ENCODE data around the gene MAP3K8. TPM values are rescaled to one million over a fixed set of nuclear protein-coding genes. Genes with fewer than 3 reads are reported as not detected.

MAP3K8 gene
- total and polyA plus RNA-seq, 9 of the 15 experiments (the other 6 are each of a cell fraction or from before 2014, with no cell fraction given), result 6.9 to 23.6 (median 13.6) TPM

DNA sequence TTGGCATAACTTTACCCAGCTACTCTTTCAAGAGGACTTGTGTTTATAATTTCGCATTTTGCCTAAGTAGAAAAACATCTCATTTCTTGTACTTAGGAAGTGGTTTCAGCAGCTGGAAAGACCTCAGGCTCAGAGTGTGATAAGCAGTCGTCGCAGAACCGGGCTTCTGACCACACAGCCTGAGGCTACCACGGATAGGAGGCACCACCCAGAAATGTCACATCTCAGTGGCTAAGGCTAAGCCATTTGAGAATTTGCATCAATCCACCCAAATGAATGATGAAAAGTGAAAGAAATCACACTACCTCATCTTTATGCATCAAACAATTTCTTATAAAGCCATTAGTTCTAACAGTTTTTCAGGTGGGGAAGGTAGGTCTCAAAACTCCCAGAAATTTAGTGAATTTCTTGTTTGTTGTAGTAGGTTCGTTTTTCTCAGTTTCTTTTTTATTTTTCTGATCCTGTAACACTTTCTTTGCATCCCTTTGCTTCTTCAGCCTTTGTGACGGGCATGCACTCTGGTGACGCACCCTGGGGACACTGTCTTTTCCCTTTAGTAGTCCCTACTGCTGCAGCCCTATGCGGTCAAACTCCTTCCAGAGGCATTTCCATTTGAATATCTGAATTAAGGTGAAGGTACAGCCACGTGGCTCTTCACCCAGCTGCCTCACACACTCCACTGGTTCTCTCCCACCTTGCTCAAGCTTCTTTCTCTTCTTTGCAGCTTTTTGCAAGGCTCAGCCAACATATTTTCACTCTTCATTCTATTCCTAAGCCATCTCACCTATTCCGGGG is 68.5 kb downstream of the MAP3K8 start (continued):
- TF ChIP-seq HBP1 (CRISPR knock-in tag; IDR thresholded peaks at IDR 0.05) (no peak), ZNF583 (CRISPR knock-in tag; IDR thresholded peaks at IDR 0.05) (no peak), TBP (optimal IDR thresholded peaks at IDR 0.05; ENCODE audit: low read depth, low read length) (peak; percentile 18), ZBTB49 (CRISPR knock-in tag; IDR thresholded peaks at IDR 0.05; ENCODE audit: borderline replicate concordance) (no peak), BDP1 (IDR thresholded peaks at IDR 0.05; ENCODE audit: insufficient read depth, insufficient read length) (no peak), KDM5B (IDR thresholded peaks at IDR 0.05; ENCODE audit: insufficient replicate concordance, low read depth, low read length) (no peak), SRSF3 (IDR thresholded peaks at IDR 0.05; ENCODE audit: insufficient read depth, low read length) (no peak), DIDO1 (tag; IDR thresholded peaks at IDR 0.05; ENCODE audit: low read depth) (no peak), HNRNPL (IDR thresholded peaks at IDR 0.05; ENCODE audit: low read depth, low read length) (no peak), ZNF395 (CRISPR knock-in tag; IDR thresholded peaks at IDR 0.05) (no peak), NFE2 (IDR thresholded peaks at IDR 0.05; ENCODE audit: low read depth) (no peak), HDAC8 (tag; IDR thresholded peaks at IDR 0.05) (no peak), CGGBP1 (CRISPR knock-in tag; IDR thresholded peaks at IDR 0.05) (no peak)
- TF ChIP-seq, protein P1, sequence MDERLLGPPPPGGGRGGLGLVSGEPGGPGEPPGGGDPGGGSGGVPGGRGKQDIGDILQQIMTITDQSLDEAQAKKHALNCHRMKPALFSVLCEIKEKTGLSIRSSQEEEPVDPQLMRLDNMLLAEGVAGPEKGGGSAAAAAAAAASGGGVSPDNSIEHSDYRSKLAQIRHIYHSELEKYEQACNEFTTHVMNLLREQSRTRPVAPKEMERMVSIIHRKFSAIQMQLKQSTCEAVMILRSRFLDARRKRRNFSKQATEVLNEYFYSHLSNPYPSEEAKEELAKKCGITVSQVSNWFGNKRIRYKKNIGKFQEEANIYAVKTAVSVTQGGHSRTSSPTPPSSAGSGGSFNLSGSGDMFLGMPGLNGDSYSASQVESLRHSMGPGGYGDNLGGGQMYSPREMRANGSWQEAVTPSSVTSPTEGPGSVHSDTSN (CRISPR knock-in tag; IDR thresholded peaks at IDR 0.05; ENCODE audit: low read depth), result no peak
- TF ChIP-seq, protein P1 (tag; conservative IDR thresholded peaks at IDR 0.05; ENCODE audit: low read depth), result no peak
- TF ChIP-seq, protein P2, sequence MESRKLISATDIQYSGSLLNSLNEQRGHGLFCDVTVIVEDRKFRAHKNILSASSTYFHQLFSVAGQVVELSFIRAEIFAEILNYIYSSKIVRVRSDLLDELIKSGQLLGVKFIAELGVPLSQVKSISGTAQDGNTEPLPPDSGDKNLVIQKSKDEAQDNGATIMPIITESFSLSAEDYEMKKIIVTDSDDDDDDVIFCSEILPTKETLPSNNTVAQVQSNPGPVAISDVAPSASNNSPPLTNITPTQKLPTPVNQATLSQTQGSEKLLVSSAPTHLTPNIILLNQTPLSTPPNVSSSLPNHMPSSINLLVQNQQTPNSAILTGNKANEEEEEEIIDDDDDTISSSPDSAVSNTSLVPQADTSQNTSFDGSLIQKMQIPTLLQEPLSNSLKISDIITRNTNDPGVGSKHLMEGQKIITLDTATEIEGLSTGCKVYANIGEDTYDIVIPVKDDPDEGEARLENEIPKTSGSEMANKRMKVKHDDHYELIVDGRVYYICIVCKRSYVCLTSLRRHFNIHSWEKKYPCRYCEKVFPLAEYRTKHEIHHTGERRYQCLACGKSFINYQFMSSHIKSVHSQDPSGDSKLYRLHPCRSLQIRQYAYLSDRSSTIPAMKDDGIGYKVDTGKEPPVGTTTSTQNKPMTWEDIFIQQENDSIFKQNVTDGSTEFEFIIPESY (CRISPR knock-in tag; IDR thresholded peaks at IDR 0.05), result no peak
